Measurements from ENCODE around the gene POLE4.

Gene POLE4

GRCh38 chr2:74991977-74992376, 33.5 kb downstream of the POLE4 start:
- DNase-seq (ENCODE audit: low spot score), result peak; percentile 13

GRCh38 chr2:74999468-74999867, 41.0 kb downstream of the POLE4 start:
- DNase-seq (ENCODE audit: low spot score), result no peak

GRCh38 chr2:75002007-75002406, 43.6 kb downstream of the POLE4 start:
- no peak for DNase-seq (ENCODE audit: low spot score)

GRCh38 chr2:75003276-75003675, 44.8 kb downstream of the POLE4 start:
- DNase-seq (ENCODE audit: low spot score), result no peak

- DNase-seq (ENCODE audit: low spot score), result no peak
Measured at GRCh38 chr2:75003773-75004172, 45.3 kb downstream of the POLE4 start.

GRCh38 chr2:75006041-75006440, 47.6 kb downstream of the POLE4 start:
- no peak for DNase-seq (ENCODE audit: low spot score)

GRCh38 chr2:75007061-75007460, 48.6 kb downstream of the POLE4 start:
- no peak for DNase-seq (ENCODE audit: low spot score)

- DNase-seq (ENCODE audit: low spot score), result no peak
Measured at GRCh38 chr2:75007819-75008218, 49.4 kb downstream of the POLE4 start.

- no peak for DNase-seq (ENCODE audit: low spot score)
Measured at GRCh38 chr2:75010571-75010970, 52.1 kb downstream of the POLE4 start.

- no peak for DNase-seq (ENCODE audit: low spot score)
Measured at GRCh38 chr2:75012080-75012479, 53.6 kb downstream of the POLE4 start.

- no peak for DNase-seq (ENCODE audit: low spot score)
Measured at GRCh38 chr2:75018162-75018561, 59.7 kb downstream of the POLE4 start.
